ENCODE results near the gene HIPK3. TPM values are rescaled to one million over a fixed set of nuclear protein-coding genes. Genes with fewer than 3 reads are reported as not detected.
"Not testable (repeated sequence)": the region's sequence is repeated elsewhere in the genome, so short reads cannot be mapped to it uniquely, and the experiment has no call there.

Gene HIPK3
- total RNA-seq, 1 donor from 2014 or later, result 100 TPM

DNA sequence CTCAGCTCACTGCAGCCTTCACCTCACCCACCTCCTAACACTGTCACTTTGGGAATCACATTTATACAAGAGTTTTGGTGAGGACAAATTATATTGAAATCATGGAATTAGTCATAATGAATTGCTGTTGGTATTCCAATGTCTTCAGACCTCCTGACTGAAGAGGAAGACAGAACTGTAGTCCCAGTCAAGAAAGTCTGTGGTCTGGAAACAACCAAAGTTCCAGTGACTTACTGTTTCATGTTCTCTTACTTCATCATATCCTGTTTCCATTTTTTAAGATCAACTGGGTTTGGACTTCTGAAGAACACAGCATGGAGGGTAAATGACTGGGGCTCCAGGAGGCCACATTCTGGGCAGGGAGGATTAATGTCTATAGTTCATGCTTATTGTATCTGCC, 43.0 kb upstream of the HIPK3 start:
- H3K4me3 ChIP-seq (ENCODE audit: low read depth, low read length), result no peak overlapping the region
- TF ChIP-seq, protein P1, sequence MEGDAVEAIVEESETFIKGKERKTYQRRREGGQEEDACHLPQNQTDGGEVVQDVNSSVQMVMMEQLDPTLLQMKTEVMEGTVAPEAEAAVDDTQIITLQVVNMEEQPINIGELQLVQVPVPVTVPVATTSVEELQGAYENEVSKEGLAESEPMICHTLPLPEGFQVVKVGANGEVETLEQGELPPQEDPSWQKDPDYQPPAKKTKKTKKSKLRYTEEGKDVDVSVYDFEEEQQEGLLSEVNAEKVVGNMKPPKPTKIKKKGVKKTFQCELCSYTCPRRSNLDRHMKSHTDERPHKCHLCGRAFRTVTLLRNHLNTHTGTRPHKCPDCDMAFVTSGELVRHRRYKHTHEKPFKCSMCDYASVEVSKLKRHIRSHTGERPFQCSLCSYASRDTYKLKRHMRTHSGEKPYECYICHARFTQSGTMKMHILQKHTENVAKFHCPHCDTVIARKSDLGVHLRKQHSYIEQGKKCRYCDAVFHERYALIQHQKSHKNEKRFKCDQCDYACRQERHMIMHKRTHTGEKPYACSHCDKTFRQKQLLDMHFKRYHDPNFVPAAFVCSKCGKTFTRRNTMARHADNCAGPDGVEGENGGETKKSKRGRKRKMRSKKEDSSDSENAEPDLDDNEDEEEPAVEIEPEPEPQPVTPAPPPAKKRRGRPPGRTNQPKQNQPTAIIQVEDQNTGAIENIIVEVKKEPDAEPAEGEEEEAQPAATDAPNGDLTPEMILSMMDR (IDR thresholded peaks at IDR 0.05; ENCODE audit: insufficient read depth, low read length, severe bottlenecking), result no peak
- FAIRE-seq, result no peak
- no peak for DNase-seq (ENCODE audit: low read depth)
- no peaks in the 10 kb centered on the region for H3K36me3 ChIP-seq (ENCODE audit: control insufficient read depth, insufficient read depth, low read length)
- H3K27me3 ChIP-seq (ENCODE audit: control insufficient read depth, insufficient read depth, low read length), result no peaks in the 10 kb centered on the region

DNA sequence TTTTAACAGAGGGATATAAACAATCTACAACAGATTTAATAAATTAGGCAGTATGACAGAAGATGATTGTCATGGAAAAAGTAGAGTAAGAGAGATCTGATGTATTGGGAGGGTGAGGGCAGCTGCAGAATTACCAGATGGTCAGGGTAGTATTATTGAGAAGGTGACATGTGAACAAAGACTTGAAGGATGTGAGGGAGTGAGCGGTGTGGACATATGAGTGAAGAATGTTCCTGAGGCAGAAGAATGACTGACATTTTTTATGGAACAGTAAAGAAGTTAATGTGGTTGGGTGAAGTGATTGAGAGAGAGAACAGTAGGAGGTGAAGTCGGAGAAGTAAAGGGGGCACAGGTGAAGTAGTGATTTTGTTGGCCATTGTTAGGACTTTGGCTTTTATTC, 42.4 kb upstream of the HIPK3 start:
- no peak for FAIRE-seq
- H3K4me3 ChIP-seq (ENCODE audit: low read depth, low read length), result no peak overlapping the region
- TF ChIP-seq, protein P1 (IDR thresholded peaks at IDR 0.05; ENCODE audit: insufficient read depth, low read length, severe bottlenecking), result no peak

DNA sequence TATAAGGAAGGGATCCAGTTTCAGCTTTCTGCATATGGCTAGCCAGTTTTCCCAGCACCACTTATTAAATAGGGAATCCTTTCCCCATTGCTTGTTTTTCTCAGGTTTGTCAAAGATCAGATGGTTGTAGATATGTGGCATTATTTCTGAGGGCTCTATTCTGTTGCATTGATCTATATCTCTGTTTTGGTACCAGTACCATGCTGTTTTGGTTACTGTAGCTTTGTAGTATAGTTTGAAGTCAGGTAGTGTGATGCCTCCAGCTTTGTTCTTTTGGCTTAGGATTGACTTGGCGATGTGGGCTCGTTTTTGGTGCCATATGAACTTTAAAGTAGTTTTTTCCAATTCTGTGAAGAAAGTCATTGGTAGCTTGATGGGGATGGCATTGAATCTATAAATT, 40.5 kb upstream of the HIPK3 start:
- H3K4me3 ChIP-seq (ENCODE audit: low read depth, low read length); H3K27me3 ChIP-seq (ENCODE audit: control insufficient read depth, insufficient read depth, low read length); FAIRE-seq; DNase-seq (ENCODE audit: low read depth); H3K36me3 ChIP-seq (ENCODE audit: control insufficient read depth, insufficient read depth, low read length): not testable (repeated sequence)

More for the DNA sequence above, 42.4 kb upstream of the HIPK3 start:
- no peaks in the 10 kb centered on the region for H3K27me3 ChIP-seq (ENCODE audit: control insufficient read depth, insufficient read depth, low read length)
- DNase-seq (ENCODE audit: low read depth), result no peak
- no peaks in the 10 kb centered on the region for H3K36me3 ChIP-seq (ENCODE audit: control insufficient read depth, insufficient read depth, low read length)

DNA sequence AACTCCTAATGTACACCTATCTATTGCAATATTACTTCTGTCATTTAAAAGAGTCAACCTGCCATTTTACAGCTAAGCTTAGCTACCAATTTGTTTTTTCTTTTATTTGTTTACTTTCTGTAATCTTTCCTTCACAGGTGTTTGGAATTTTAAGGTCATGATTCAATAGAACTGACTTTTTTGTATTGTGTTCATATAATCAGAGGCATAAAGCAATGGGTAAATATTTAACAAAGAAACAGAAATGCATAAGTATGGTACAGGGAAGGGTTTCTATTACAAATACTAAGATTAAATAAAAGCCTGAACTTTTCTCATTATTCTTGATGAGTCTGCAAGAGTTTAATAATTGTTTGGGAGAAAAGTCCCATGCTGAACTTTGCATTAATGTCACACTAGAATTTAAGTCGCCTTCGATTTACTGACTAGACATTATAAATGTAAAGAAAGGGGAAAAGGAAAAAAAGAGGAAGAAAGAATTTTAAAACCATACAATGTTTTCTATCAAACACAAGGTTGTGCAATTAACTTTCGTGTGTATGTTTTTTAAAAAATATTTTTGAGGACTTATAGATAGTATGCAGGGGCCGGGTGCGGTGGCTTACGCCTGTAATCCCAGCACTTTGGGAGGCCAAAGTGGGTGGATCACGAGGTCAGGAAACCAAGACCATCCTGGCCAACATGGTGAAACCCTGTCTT, 35.0 kb upstream of the HIPK3 start:
- H3K36me3 ChIP-seq (ENCODE audit: control insufficient read depth, insufficient read depth, low read length), result no peaks in the 10 kb centered on the region
- TF ChIP-seq, protein P1 (IDR thresholded peaks at IDR 0.05; ENCODE audit: insufficient read depth, low read length, severe bottlenecking), result no peak
- DNase-seq (ENCODE audit: low read depth) (no peak), FAIRE-seq (no peak)
- no peak overlapping the region for H3K4me3 ChIP-seq (ENCODE audit: low read depth, low read length)
- H3K27me3 ChIP-seq (ENCODE audit: control insufficient read depth, insufficient read depth, low read length), result no peaks in the 10 kb centered on the region

DNA sequence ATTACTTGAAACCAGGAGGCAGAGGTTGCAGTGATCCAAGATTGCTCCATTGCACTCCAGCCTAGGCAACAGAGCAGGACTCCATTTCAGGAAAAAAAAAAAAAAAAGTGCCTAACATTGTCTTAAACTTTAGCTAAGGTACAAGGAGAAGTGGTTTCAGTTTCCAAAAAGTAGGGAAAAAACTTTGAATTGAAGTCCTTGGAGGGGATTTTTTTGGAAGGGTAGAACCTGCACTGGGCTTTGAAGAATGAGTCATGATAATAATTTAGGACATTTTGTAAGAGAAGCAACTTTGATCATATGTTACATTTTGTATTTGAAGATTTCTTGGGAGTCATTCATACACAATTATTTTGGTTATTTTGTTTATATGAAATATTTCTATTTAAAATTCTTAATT, 31.8 kb upstream of the HIPK3 start:
- DNase-seq (ENCODE audit: low read depth) (no peak), FAIRE-seq (no peak)
- TF ChIP-seq, protein P1 (IDR thresholded peaks at IDR 0.05; ENCODE audit: insufficient read depth, low read length, severe bottlenecking), result no peak
- no peaks in the 10 kb centered on the region for H3K36me3 ChIP-seq (ENCODE audit: control insufficient read depth, insufficient read depth, low read length)
- no peak overlapping the region for H3K4me3 ChIP-seq (ENCODE audit: low read depth, low read length)
- H3K27me3 ChIP-seq (ENCODE audit: control insufficient read depth, insufficient read depth, low read length), result no peaks in the 10 kb centered on the region

DNA sequence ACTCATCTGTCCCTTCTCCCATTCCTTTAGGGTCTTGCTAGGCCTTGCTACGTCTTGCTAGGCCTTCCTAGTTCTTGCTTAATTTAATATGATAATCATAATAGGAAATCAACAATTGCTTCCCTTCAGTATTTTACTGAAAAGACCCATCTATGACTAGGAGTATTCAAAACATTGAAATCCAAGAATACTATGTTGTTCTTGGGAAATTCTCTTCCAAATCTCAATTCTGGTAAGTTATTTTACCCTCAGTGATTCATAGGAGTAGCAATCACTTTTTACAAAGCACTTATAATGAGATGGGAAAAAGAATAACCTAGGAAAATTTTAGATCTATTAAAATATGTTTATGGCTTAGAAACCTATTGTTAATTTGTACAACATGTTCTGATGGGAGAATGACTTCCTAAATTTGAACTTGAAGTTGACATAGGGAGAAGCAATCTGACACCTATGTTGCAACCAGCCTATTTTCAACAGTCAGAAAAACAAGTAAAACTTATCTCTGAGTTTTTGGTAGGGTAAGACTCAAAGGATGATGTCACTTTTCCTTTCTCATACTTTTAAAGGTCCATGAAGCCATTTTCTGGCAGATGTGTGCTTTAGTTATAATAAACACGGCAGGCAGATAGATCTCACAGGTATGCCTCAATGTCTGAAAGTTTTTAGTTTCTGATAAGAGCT, 29.5 kb upstream of the HIPK3 start:
- H3K4me3 ChIP-seq (ENCODE audit: low read depth, low read length), result no peak overlapping the region

More for the DNA sequence above, 29.5 kb upstream of the HIPK3 start:
- no peaks in the 10 kb centered on the region for H3K27me3 ChIP-seq (ENCODE audit: control insufficient read depth, insufficient read depth, low read length)
- FAIRE-seq (no peak), DNase-seq (ENCODE audit: low read depth) (peak; percentile 56)
- no peaks in the 10 kb centered on the region for H3K36me3 ChIP-seq (ENCODE audit: control insufficient read depth, insufficient read depth, low read length)
- TF ChIP-seq, protein P1 (IDR thresholded peaks at IDR 0.05; ENCODE audit: insufficient read depth, low read length, severe bottlenecking), result no peak
